K562 (cell line): Measurements from ENCODE around the gene FBLIM1. TPM values are rescaled to one million over a fixed set of nuclear protein-coding genes. Genes with fewer than 3 reads are reported as not detected.

Source experiments
- BHLHE40 ChIP-seq: IDR thresholded peaks from 2 replicates; pipeline ENCODE4 v1.6.1; 2011; ENCODE audit warnings: low read length, improper control_type of control experiment
- CAMTA2 ChIP-seq: fragments of 250-450 bp; sonication (Bioruptor Pico); conservative IDR thresholded peaks from 2 replicates; pipeline ENCODE4 v1.5.1; 2022
- CXXC5 ChIP-seq: fragments of 250-450 bp; sonication (Bioruptor Pico); IDR thresholded peaks from 2 replicates; pipeline ENCODE4 v1.8.0; 2022; ENCODE audit warnings: inconsistent platforms, mild to moderate bottlenecking, moderate library complexity
- ERF ChIP-seq: fragments of 450-650 bp; formaldehyde crosslinking; IDR thresholded peaks from 2 replicates; pipeline ENCODE4 v1.4.0; 2020; ENCODE audit warnings: mild to moderate bottlenecking, mixed read lengths
- ESRRA ChIP-seq: fragments of 450-650 bp; IDR thresholded peaks from 2 replicates; pipeline ENCODE4 v1.6.1; 2014; ENCODE audit warnings: low read depth, mild to moderate bottlenecking, moderate library complexity, borderline replicate concordance
- FIP1L1 ChIP-seq: fragments of 200-400 bp; formaldehyde crosslinking; IDR thresholded peaks from 2 replicates; pipeline ENCODE4 v1.6.1; 2018; ENCODE audit warnings: mild to moderate bottlenecking, low read depth, low read length; ENCODE audit not compliant: poor library complexity, severe bottlenecking
- FUS ChIP-seq: fragments of 200-400 bp; formaldehyde crosslinking; optimal IDR thresholded peaks from 2 replicates; pipeline ENCODE3; 2017; ENCODE audit warnings: low read depth, low read length
- HNRNPLL ChIP-seq: fragments of 200-400 bp; formaldehyde crosslinking; IDR thresholded peaks from 2 replicates; pipeline ENCODE4 v1.6.1; 2017; ENCODE audit warnings: low read length, low read depth, mild to moderate bottlenecking; ENCODE audit not compliant: poor library complexity, severe bottlenecking
- MECOM ChIP-seq: fragments of 250-450 bp; sonication (Bioruptor Pico); IDR thresholded peaks from 2 replicates; pipeline ENCODE4 v1.8.0; 2022; ENCODE audit warnings: inconsistent platforms
- POLR2AphosphoS2 ChIP-seq: IDR thresholded peaks from 2 replicates; pipeline ENCODE4 v1.6.1; 2012; ENCODE audit warnings: low read length, improper control_type of control experiment
- POLR2G ChIP-seq: fragments of 200-400 bp; formaldehyde crosslinking; IDR thresholded peaks from 2 replicates; pipeline ENCODE4 v1.6.1; 2017; ENCODE audit warnings: low read depth, mild to moderate bottlenecking, antibody characterized with exemption, low read length, moderate library complexity
- POLR3G ChIP-seq: IDR thresholded peaks from 2 replicates; pipeline ENCODE4 v1.6.1; 2011; ENCODE audit not compliant: insufficient read length, insufficient replicate concordance; ENCODE audit errors: extremely low read depth
- RB1 ChIP-seq: fragments of 450-650 bp; IDR thresholded peaks from 2 replicates; pipeline ENCODE4 v1.6.1; 2017; ENCODE audit warnings: low read depth, mild to moderate bottlenecking
- RHOXF2B ChIP-seq: fragments of 250-450 bp; sonication (Bioruptor Pico); conservative IDR thresholded peaks from 2 replicates; pipeline ENCODE4 v1.5.1; 2021
- SLC30A9 ChIP-seq: fragments of 250-450 bp; sonication (Bioruptor Pico); IDR thresholded peaks from 2 replicates; pipeline ENCODE4 v1.8.0; 2022; ENCODE audit warnings: mild to moderate bottlenecking, moderate library complexity
- SNRNP70 ChIP-seq: fragments of 200-400 bp; formaldehyde crosslinking; optimal IDR thresholded peaks from 2 replicates; pipeline ENCODE3; 2017; ENCODE audit warnings: low read depth, low read length
- SREBF2 ChIP-seq: sonication (generic); formaldehyde crosslinking; IDR thresholded peaks from 2 replicates; pipeline ENCODE4 v1.4.0; 2020; ENCODE audit warnings: mild to moderate bottlenecking, missing genetic modification reagents
- ZFP30 ChIP-seq: fragments of 250-450 bp; sonication (Bioruptor Pico); IDR thresholded peaks from 2 replicates; pipeline ENCODE4 v1.8.0; 2022; ENCODE audit warnings: moderate library complexity, mild to moderate bottlenecking, inconsistent platforms, borderline replicate concordance
- ZKSCAN3 ChIP-seq: fragments of 250-450 bp; sonication (Bioruptor Pico); IDR thresholded peaks from 2 replicates; pipeline ENCODE4 v1.4.0; 2020
- polyA plus RNA-seq, 8 experiments: library from polyadenylated mRNA; depleted of rRNA in 4 of 8; stranded (reverse) in 5 of 8; unstranded in 3 of 8; fragments of >200 nt; fragmentation: Nextera tagmentation in 2 of 8; fragmentation: Illumina TruSeq in 1 of 8; extraction: Ambion mirVana in 2 of 8; extraction: Trizol in 1 of 8; gene quantifications; 2 replicates each; pipeline versions ENCODE4 v1.2.1 to v1.2.3, GENCODE V29; 2011 to 2014; ENCODE audit warnings: inconsistent platforms in 1 of 8, missing spikeins in 1 of 8
- total RNA-seq, 7 experiments: library from RNA; depleted of rRNA in 6 of 7; stranded (reverse); fragments of >200 nt in 6 of 7; fragmentation: Illumina TruSeq in 2 of 7; extraction: Trizol in 2 of 7; gene quantifications; 2 replicates each; pipeline versions ENCODE4 v1.2.1 to v1.2.3, GENCODE V29; 2011 to 2021; ENCODE audit warnings: low replicate concordance in 1 of 7
- TF ChIP-seq, protein P1 (sequence below): sonication (generic); formaldehyde crosslinking; IDR thresholded peaks from 2 replicates; pipeline ENCODE4 v1.8.0; 2022; ENCODE audit warnings: mild to moderate bottlenecking, missing genetic modification reagents
- TF ChIP-seq, protein P2 (sequence below): fragments of 200-800 bp; sonication (Bioruptor generic); IDR thresholded peaks from 2 replicates; pipeline ENCODE4 v1.6.1; 2017; ENCODE audit warnings: missing genetic modification characterization, missing compliant biosample characterization
- TF ChIP-seq, protein P3 (sequence below), 2 experiments: fragments of 250-450 bp in 1 of 2; fragments of 450-650 bp in 1 of 2; sonication (Bioruptor Pico) in 1 of 2; IDR thresholded peaks; 2 replicates each; pipeline versions ENCODE4 v1.6.1 to v1.8.0; 2016 to 2021; ENCODE audit warnings: mild to moderate bottlenecking in 2 of 2, moderate library complexity in 2 of 2, missing compliant biosample characterization in 1 of 2, missing genetic modification characterization in 1 of 2
- TF ChIP-seq, protein P4 (sequence below): fragments of 450-650 bp; IDR thresholded peaks from 2 replicates; pipeline ENCODE4 v1.6.1; 2014; ENCODE audit warnings: low read depth, mild to moderate bottlenecking, moderate library complexity, borderline replicate concordance

Gene FBLIM1
- total and polyA plus RNA-seq, 9 of the 15 experiments (the other 6 are each of a cell fraction or from before 2014, with no cell fraction given) = 0.14 to 0.24 TPM; not detected in 7

DNA sequence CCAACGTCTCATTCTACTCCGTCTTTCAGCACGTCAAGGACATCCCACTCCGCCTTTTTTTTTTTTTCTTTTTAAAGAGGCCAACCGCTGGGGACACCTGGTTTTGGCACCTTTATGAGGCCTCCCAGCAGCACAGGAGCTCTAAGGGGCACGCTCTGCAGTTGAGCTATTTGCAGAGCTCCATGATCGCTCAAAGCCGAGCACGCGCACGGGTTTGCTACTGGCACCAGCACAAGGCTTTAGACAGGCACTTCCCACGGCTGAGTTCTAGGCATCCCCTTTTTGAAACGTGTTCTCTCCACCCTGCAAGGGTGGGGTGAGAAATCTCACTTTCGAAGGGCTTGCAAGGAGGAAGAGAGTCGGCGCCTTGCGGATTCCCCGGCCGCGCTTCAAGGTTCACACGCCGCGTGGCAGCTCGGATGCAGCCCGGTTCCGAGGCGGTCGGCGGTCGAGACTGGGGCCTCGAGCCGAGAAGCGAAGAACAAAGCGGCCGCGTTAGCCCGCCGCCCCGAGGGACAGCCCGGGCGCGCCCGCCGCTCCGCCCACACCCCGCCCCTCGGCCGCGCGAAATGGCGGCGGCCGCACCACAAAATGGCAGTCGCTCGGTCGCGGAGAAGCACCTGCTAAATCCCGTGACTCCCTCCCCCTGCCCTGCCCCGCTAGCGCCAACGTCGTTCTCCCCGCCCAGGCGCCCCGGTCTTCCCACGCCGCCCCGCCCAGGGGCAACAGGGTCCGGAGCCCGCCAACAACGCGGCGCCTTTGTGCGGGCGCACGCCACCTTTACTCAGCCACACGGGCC, 76.0 kb downstream of the FBLIM1 start (continued):
- TF ChIP-seq POLR2G = peak; percentile 94
- no peak for TF ChIP-seq POLR3G
- peak; percentile 84 for TF ChIP-seq RHOXF2B (CRISPR knock-in tag)
- 0 out of 2 replicates have a peak, but pooled peaks have one; percentile 22 for TF ChIP-seq CAMTA2 (CRISPR knock-in tag)
- no peak; the same call in 1 of the 2 replicates for TF ChIP-seq POLR2AphosphoS2
- peak; percentile 88 for TF ChIP-seq CXXC5 (CRISPR knock-in tag)
- TF ChIP-seq, protein P1, sequence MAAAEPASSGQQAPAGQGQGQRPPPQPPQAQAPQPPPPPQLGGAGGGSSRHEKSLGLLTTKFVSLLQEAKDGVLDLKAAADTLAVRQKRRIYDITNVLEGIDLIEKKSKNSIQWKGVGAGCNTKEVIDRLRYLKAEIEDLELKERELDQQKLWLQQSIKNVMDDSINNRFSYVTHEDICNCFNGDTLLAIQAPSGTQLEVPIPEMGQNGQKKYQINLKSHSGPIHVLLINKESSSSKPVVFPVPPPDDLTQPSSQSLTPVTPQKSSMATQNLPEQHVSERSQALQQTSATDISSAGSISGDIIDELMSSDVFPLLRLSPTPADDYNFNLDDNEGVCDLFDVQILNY (CRISPR knock-in tag) = peak; percentile 85; the same call in 1 of the 2 replicates
- TF ChIP-seq, protein P2, sequence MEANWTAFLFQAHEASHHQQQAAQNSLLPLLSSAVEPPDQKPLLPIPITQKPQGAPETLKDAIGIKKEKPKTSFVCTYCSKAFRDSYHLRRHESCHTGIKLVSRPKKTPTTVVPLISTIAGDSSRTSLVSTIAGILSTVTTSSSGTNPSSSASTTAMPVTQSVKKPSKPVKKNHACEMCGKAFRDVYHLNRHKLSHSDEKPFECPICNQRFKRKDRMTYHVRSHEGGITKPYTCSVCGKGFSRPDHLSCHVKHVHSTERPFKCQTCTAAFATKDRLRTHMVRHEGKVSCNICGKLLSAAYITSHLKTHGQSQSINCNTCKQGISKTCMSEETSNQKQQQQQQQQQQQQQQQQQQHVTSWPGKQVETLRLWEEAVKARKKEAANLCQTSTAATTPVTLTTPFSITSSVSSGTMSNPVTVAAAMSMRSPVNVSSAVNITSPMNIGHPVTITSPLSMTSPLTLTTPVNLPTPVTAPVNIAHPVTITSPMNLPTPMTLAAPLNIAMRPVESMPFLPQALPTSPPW (CRISPR knock-in tag) = peak; percentile 94
- TF ChIP-seq, protein P3, sequence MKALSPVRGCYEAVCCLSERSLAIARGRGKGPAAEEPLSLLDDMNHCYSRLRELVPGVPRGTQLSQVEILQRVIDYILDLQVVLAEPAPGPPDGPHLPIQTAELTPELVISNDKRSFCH (CRISPR knock-in tag; IDR thresholded peaks at IDR 0.05) = no peak
- TF ChIP-seq, protein P3 (tag; IDR thresholded peaks at IDR 0.05) = peak; percentile 53
- peak; percentile 82; the same call in 1 of the 2 replicates for TF ChIP-seq ESRRA
- no peak for TF ChIP-seq SNRNP70
- TF ChIP-seq RB1 = peak; percentile 95
- TF ChIP-seq SLC30A9 (CRISPR knock-in tag) = no peak
- peak; percentile 86 for TF ChIP-seq FUS
- TF ChIP-seq ZKSCAN3 (CRISPR knock-in tag) = no peak
- TF ChIP-seq FIP1L1 = peak; percentile 31
- peak; percentile 46 for TF ChIP-seq HNRNPLL
- TF ChIP-seq MECOM (CRISPR knock-in tag) = no peak
- TF ChIP-seq BHLHE40 = peak; percentile 67; the same call in 1 of the 2 replicates
- peak; percentile 93 for TF ChIP-seq ERF (CRISPR knock-in tag)
- TF ChIP-seq, protein P4, sequence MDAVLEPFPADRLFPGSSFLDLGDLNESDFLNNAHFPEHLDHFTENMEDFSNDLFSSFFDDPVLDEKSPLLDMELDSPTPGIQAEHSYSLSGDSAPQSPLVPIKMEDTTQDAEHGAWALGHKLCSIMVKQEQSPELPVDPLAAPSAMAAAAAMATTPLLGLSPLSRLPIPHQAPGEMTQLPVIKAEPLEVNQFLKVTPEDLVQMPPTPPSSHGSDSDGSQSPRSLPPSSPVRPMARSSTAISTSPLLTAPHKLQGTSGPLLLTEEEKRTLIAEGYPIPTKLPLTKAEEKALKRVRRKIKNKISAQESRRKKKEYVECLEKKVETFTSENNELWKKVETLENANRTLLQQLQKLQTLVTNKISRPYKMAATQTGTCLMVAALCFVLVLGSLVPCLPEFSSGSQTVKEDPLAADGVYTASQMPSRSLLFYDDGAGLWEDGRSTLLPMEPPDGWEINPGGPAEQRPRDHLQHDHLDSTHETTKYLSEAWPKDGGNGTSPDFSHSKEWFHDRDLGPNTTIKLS = peak; percentile 85; the same call in 1 of the 2 replicates
- TF ChIP-seq SREBF2 (CRISPR knock-in tag) = no peak
- TF ChIP-seq ZFP30 (CRISPR knock-in tag) = no peak
